Endodermal cell (in vitro differentiated cells): ENCODE data around the gene COL24A1. TPM values are rescaled to one million over a fixed set of nuclear protein-coding genes. Genes with fewer than 3 reads are reported as not detected.

Source experiments
- DNase-seq: peaks from one replicate; pipeline ENCODE4 v3.0.0-alpha.2; 2017
- H3K27ac ChIP-seq: 2 replicates; pipeline ENCODE4 v1.5.1; 2013; ENCODE audit warnings: mild to moderate bottlenecking, low read depth, low read length, moderate library complexity
- H3K27me3 ChIP-seq: 2 replicates; pipeline ENCODE4 v1.6.1; 2013; ENCODE audit warnings: mild to moderate bottlenecking, low read length, moderate library complexity; ENCODE audit not compliant: insufficient read depth, control insufficient read depth, poor library complexity, severe bottlenecking
- H3K36me3 ChIP-seq: 2 replicates; pipeline ENCODE4 v1.7.0; 2013; ENCODE audit warnings: mild to moderate bottlenecking, low read length, moderate library complexity; ENCODE audit not compliant: control insufficient read depth, insufficient read depth
- H3K4me1 ChIP-seq: one replicate; pipeline ENCODE4 v1.7.0; 2013; ENCODE audit warnings: low read length; ENCODE audit not compliant: control insufficient read depth, insufficient read depth
- H3K4me3 ChIP-seq: 2 replicates; pipeline ENCODE4 v1.5.1; 2013; ENCODE audit warnings: mild to moderate bottlenecking, low read length, moderate library complexity
- H3K9ac ChIP-seq: 2 replicates; pipeline ENCODE4 v1.6.1; 2013; ENCODE audit warnings: mild to moderate bottlenecking, low read length, moderate library complexity; ENCODE audit not compliant: poor library complexity, severe bottlenecking; ENCODE audit errors: extremely low read depth
- H3K9me3 ChIP-seq: 2 replicates; pipeline ENCODE4 v1.6.1; 2013; ENCODE audit warnings: mild to moderate bottlenecking, low read length, moderate library complexity; ENCODE audit not compliant: control insufficient read depth
- H3K27ac Mint-ChIP-seq: 2 replicates; pipeline ENCODE4 v1.8.0; 2020; ENCODE audit warnings: mixed read lengths
- H3K27me3 Mint-ChIP-seq: 2 replicates; pipeline ENCODE4 v1.8.0; 2021; ENCODE audit warnings: mild to moderate bottlenecking, mixed read lengths; ENCODE audit not compliant: insufficient read depth
- H3K36me3 Mint-ChIP-seq: 2 replicates; pipeline ENCODE4 v1.8.0; 2020; ENCODE audit warnings: low read depth, mixed read lengths
- H3K4me1 Mint-ChIP-seq: 2 replicates; pipeline ENCODE4 v1.8.0; 2020; ENCODE audit warnings: mixed read lengths
- H3K4me3 Mint-ChIP-seq: 2 replicates; pipeline ENCODE4 v1.8.0; 2020; ENCODE audit warnings: mild to moderate bottlenecking, moderate library complexity, mixed read lengths
- H3K9me3 Mint-ChIP-seq: 2 replicates; pipeline ENCODE4 v1.8.0; 2020; ENCODE audit warnings: mild to moderate bottlenecking, mixed read lengths
- whole genome bisulfite sequencing, 2 experiments: methylation state at CpG; one replicate each; pipeline versions ENCODE4 v1.1.5 to v1.1.7; 2013; ENCODE audit warnings: missing lambda C conversion rate in 2 of 2, mixed read lengths in 1 of 2; ENCODE audit not compliant: insufficient coverage in 1 of 2, insufficient read length in 1 of 2; 5-methylcytosine and 5-hydroxymethylcytosine counted together
- total RNA-seq, 2 donors: library from RNA; stranded (reverse); fragmentation: NEBNext Ultra II Directional in 1 of 2; extraction: Animal tissue kit (Norgen Biotek cat#: 25700) in 1 of 2; gene quantifications; 2 replicates in 1 of 2; 3 replicates in 1 of 2; pipeline ENCODE4 v1.2.1, GENCODE V29; 2021
- TF ChIP-seq, protein P1 (sequence below): fragments of 200-600 bp; sonication (generic); conservative IDR thresholded peaks from 2 replicates; pipeline ENCODE4 v1.5.0; 2021; ENCODE audit warnings: antibody characterized with exemption, mild to moderate bottlenecking

COL24A1 gene
- total RNA-seq, 2 donors from 2014 or later: 0.84 to 0.95 TPM

DNA sequence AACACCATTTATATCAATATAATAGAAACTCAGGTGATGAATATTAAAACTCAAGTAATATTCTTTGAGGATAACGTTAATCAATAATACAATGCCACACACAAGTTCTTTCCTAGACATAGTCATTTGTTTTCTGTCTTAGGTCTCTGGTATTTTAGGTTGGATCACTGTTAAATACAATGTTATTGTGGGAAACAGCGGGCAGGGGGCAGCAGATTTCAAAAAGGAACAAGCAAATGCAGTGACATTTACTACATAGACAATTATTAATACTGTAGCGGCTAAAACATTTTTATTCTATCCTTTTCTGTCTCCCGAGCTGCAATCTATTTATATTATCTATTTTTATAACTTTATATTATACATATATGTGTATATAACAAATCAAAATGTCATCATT, 261.9 kb downstream of the COL24A1 start:
- no peak overlapping the region for H3K27ac Mint-ChIP-seq
- no peaks in the 10 kb centered on the region for H3K27me3 Mint-ChIP-seq
- peak; percentile 72 for DNase-seq
- Histone ChIP-seq H3K9ac (no peak overlapping the region), H3K27ac (no peak overlapping the region), H3K9me3 (no peaks in the 10 kb centered on the region), H3K4me3 (no peak overlapping the region), H3K4me1 (no peaks in the 10 kb centered on the region), H3K27me3 (no peaks in the 10 kb centered on the region), H3K36me3 (no peaks in the 10 kb centered on the region)
- no peaks in the 10 kb centered on the region for H3K4me1 Mint-ChIP-seq
- TF ChIP-seq, protein P1, sequence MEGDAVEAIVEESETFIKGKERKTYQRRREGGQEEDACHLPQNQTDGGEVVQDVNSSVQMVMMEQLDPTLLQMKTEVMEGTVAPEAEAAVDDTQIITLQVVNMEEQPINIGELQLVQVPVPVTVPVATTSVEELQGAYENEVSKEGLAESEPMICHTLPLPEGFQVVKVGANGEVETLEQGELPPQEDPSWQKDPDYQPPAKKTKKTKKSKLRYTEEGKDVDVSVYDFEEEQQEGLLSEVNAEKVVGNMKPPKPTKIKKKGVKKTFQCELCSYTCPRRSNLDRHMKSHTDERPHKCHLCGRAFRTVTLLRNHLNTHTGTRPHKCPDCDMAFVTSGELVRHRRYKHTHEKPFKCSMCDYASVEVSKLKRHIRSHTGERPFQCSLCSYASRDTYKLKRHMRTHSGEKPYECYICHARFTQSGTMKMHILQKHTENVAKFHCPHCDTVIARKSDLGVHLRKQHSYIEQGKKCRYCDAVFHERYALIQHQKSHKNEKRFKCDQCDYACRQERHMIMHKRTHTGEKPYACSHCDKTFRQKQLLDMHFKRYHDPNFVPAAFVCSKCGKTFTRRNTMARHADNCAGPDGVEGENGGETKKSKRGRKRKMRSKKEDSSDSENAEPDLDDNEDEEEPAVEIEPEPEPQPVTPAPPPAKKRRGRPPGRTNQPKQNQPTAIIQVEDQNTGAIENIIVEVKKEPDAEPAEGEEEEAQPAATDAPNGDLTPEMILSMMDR: peak; percentile 82
- H3K4me3 Mint-ChIP-seq: no peak overlapping the region
- no peaks in the 10 kb centered on the region for H3K36me3 Mint-ChIP-seq
- no peaks in the 10 kb centered on the region for H3K9me3 Mint-ChIP-seq
- 36% methylated on average over 3 of the region's 4 CpGs; no CpG with 5 or more reads in 1 of the 2 experiments for WGBS, 2 experiments

- Mint-ChIP-seq H3K36me3 (no peaks in the 10 kb centered on the region), H3K9me3 (no peaks in the 10 kb centered on the region), H3K4me1 (no peaks in the 10 kb centered on the region), H3K4me3 (no peak overlapping the region), H3K27me3 (no peaks in the 10 kb centered on the region), H3K27ac (no peak overlapping the region)
- H3K36me3 ChIP-seq: no peaks in the 10 kb centered on the region
- TF ChIP-seq, protein P1: no peak
- no peaks in the 10 kb centered on the region for H3K9me3 ChIP-seq
- no peak for DNase-seq
- WGBS, 2 experiments: no CpG with 5 or more reads among the region's 2 CpGs
- no peak overlapping the region for H3K9ac ChIP-seq
- no peak overlapping the region for H3K4me3 ChIP-seq
- H3K27ac ChIP-seq: no peak overlapping the region
- no peaks in the 10 kb centered on the region for H3K27me3 ChIP-seq
- H3K4me1 ChIP-seq: no peaks in the 10 kb centered on the region
These were observed 264.2 kb downstream of the COL24A1 start for GRCh38 chr1:85892366-85892765.

- H3K4me1 ChIP-seq: no peaks in the 10 kb centered on the region
- no peaks in the 10 kb centered on the region for H3K9me3 Mint-ChIP-seq
- WGBS, 2 experiments: 93% methylated on average over 2 of the region's 2 CpGs; no CpG with 5 or more reads in 1 of the 2 experiments
- H3K36me3 ChIP-seq: no peaks in the 10 kb centered on the region
- H3K9me3 ChIP-seq: no peaks in the 10 kb centered on the region
- H3K27me3 Mint-ChIP-seq: no peaks in the 10 kb centered on the region
- DNase-seq: no peak
- H3K27ac ChIP-seq: no peak overlapping the region
- no peak overlapping the region for H3K9ac ChIP-seq
- no peaks in the 10 kb centered on the region for H3K27me3 ChIP-seq
- no peak overlapping the region for H3K4me3 Mint-ChIP-seq
- H3K36me3 Mint-ChIP-seq: no peaks in the 10 kb centered on the region
- H3K4me3 ChIP-seq: no peak overlapping the region
- H3K4me1 Mint-ChIP-seq: peaks cover under 1% of the 10 kb centered on the region
- TF ChIP-seq, protein P1: no peak
- no peak overlapping the region for H3K27ac Mint-ChIP-seq
These were observed 266.7 kb downstream of the COL24A1 start for GRCh38 chr1:85889870-85890269.
